SK-N-SH (cell line): ENCODE measurements around the gene NFIX. TPM values are rescaled to one million over a fixed set of nuclear protein-coding genes. Genes with fewer than 3 reads are reported as not detected.

Source experiments
- CTCF ChIA-PET: fragments of 300-600, 350-600 bp; formaldehyde crosslinking; extraction: SDS; loops from one replicate; lab custom pipeline; 2021; lab: Yijun Ruan, JAX
- POLR2A ChIA-PET: fragments of 350-600 bp; sonication (Branson Sonifier 250); formaldehyde crosslinking; extraction: SDS; loops from one replicate; lab custom pipeline; 2020; ENCODE audit warnings: antibody characterized with exemption, inconsistent platforms; lab: Yijun Ruan, JAX
- DNase-seq: peaks from one replicate; pipeline ENCODE4 v3.0.0; 2012
- H2AFZ ChIP-seq: fragments of 200-600 bp; sonication (generic); 2 replicates; pipeline ENCODE4 v1.8.1; 2016; ENCODE audit warnings: antibody characterized with exemption, mild to moderate bottlenecking, low read depth
- H3F3A ChIP-seq: fragments of 200-600 bp; sonication (generic); replicated peaks from 2 replicates; pipeline ENCODE3; 2016; ENCODE audit warnings: antibody characterized with exemption, mild to moderate bottlenecking; ENCODE audit not compliant: insufficient read depth
- H3K27ac ChIP-seq, 2 experiments: fragments of 200-500 bp in 1 of 2; fragments of 200-600 bp in 1 of 2; sonication (Bioruptor generic) in 1 of 2; sonication (generic), shearing (Covaris generic) in 1 of 2; 2 replicates each; pipeline versions ENCODE4 v1.5.1 to v1.6.1; 2014 to 2016; ENCODE audit warnings: low read depth in 2 of 2, inconsistent platforms in 1 of 2, low read length in 1 of 2, mild to moderate bottlenecking in 1 of 2, mixed read lengths in 1 of 2
- H3K27me3 ChIP-seq: fragments of 200-600 bp; sonication (generic), shearing (Covaris generic); 2 replicates; pipeline ENCODE4 v1.6.1; 2016; ENCODE audit warnings: mixed run types; ENCODE audit not compliant: insufficient read depth
- H3K36me3 ChIP-seq, 2 experiments: fragments of 200-500 bp in 1 of 2; fragments of 200-600 bp in 1 of 2; sonication (Bioruptor generic) in 1 of 2; sonication (generic) in 1 of 2; replicated peaks in 1 of 2; 2 replicates each; pipeline versions ENCODE3 to v1.5.1; 2014 to 2016; ENCODE audit warnings: low read length in 1 of 2, mild to moderate bottlenecking in 1 of 2; ENCODE audit not compliant: insufficient read depth in 2 of 2, control insufficient read depth in 1 of 2
- H3K4me1 ChIP-seq, 2 experiments: fragments of 200-500 bp in 1 of 2; fragments of 200-600 bp in 1 of 2; sonication (Bioruptor generic) in 1 of 2; sonication (generic), shearing (Covaris generic) in 1 of 2; 2 replicates each; pipeline versions ENCODE4 v1.5.1 to v1.6.1; 2014 to 2016; ENCODE audit warnings: low read depth in 1 of 2, low read length in 1 of 2, mixed run types in 1 of 2; ENCODE audit not compliant: insufficient read depth in 2 of 2, control insufficient read depth in 1 of 2
- H3K4me2 ChIP-seq: fragments of 200-600 bp; sonication (generic), shearing (Covaris generic); 2 replicates; pipeline ENCODE4 v1.6.1; 2017; ENCODE audit warnings: mixed run types
- H3K4me3 ChIP-seq, 2 experiments: fragments of 200-500 bp in 1 of 2; fragments of 200-600 bp in 1 of 2; sonication (Bioruptor generic) in 1 of 2; sonication (generic), shearing (Covaris generic) in 1 of 2; 2 replicates each; pipeline versions ENCODE4 v1.5.1 to v1.8.1; 2014 to 2016; ENCODE audit warnings: low read depth in 2 of 2, inconsistent platforms in 1 of 2, low read length in 1 of 2, mild to moderate bottlenecking in 1 of 2, mixed read lengths in 1 of 2, moderate library complexity in 1 of 2
- H3K79me2 ChIP-seq: fragments of 200-600 bp; sonication (generic); 2 replicates; pipeline ENCODE4 v1.8.1; 2017; ENCODE audit warnings: mild to moderate bottlenecking; ENCODE audit not compliant: insufficient read depth
- H3K9ac ChIP-seq: fragments of 200-600 bp; sonication (generic); 2 replicates; pipeline ENCODE4 v1.6.1; 2017; ENCODE audit warnings: mixed run types
- H3K9me2 ChIP-seq: fragments of 200-600 bp; sonication (generic); 2 replicates; pipeline ENCODE4 v1.6.1; 2017; ENCODE audit warnings: mixed run types
- H3K9me3 ChIP-seq: fragments of 200-600 bp; sonication (generic); 2 replicates; pipeline ENCODE4 v1.6.1; 2017; ENCODE audit warnings: mixed run types, mild to moderate bottlenecking, moderate library complexity
- H4K20me1 ChIP-seq: fragments of 200-600 bp; sonication (generic); 2 replicates; pipeline ENCODE4 v1.6.1; 2017; ENCODE audit warnings: mild to moderate bottlenecking, mixed run types; ENCODE audit not compliant: insufficient read depth
- ELF1 ChIP-seq: IDR thresholded peaks from 2 replicates; pipeline ENCODE4 v1.4.0; 2012
- FOSL2 ChIP-seq: IDR thresholded peaks from 2 replicates; pipeline ENCODE4 v1.4.0; 2012; ENCODE audit warnings: low read depth, mild to moderate bottlenecking, moderate library complexity, borderline replicate concordance
- GABPA ChIP-seq: IDR thresholded peaks from 2 replicates; pipeline ENCODE4 v1.4.0; 2012; ENCODE audit warnings: low read depth, mild to moderate bottlenecking
- NRF1 ChIP-seq: IDR thresholded peaks from 2 replicates; pipeline ENCODE4 v1.6.1; 2012; ENCODE audit warnings: low read depth, mild to moderate bottlenecking, low read length
- POLR2AphosphoS5 ChIP-seq: IDR thresholded peaks from 2 replicates; pipeline ENCODE4 v1.6.1; 2012; ENCODE audit warnings: low read depth, low read length
- RFX5 ChIP-seq: IDR thresholded peaks from 2 replicates; pipeline ENCODE4 v1.6.1; 2012; ENCODE audit warnings: mild to moderate bottlenecking, improper control_type of control experiment, low read length
- SIN3A ChIP-seq: IDR thresholded peaks from 2 replicates; pipeline ENCODE4 v1.6.1; 2012; ENCODE audit warnings: low read depth, mild to moderate bottlenecking, low read length, moderate library complexity, borderline replicate concordance
- TAF1 ChIP-seq: IDR thresholded peaks from 2 replicates; pipeline ENCODE4 v1.6.1; 2012; ENCODE audit warnings: low read depth, mild to moderate bottlenecking, low read length, moderate library complexity, borderline replicate concordance
- TCF12 ChIP-seq: IDR thresholded peaks from 2 replicates; pipeline ENCODE4 v1.4.0; 2012
- YY1 ChIP-seq: IDR thresholded peaks from 2 replicates; pipeline ENCODE4 v1.4.0; 2012; ENCODE audit warnings: low read depth, mild to moderate bottlenecking
- WGBS: methylation state at CpG from one replicate; pipeline ENCODE4 v1.1.6; 2017; ENCODE audit warnings: low lambda C conversion rate; 5-methylcytosine and 5-hydroxymethylcytosine counted together
- polyA plus RNA-seq, 3 experiments: library from polyadenylated mRNA; depleted of rRNA; stranded (reverse); fragments of >200 nt; gene quantifications; 2 replicates each; pipeline ENCODE4 v1.2.3, GENCODE V29; 2012
- TF ChIP-seq, protein P1 (sequence below): IDR thresholded peaks from 2 replicates; pipeline ENCODE4 v1.4.0; 2012; ENCODE audit warnings: low read depth, borderline replicate concordance
- TF ChIP-seq, protein P2 (sequence below): IDR thresholded peaks from 2 replicates; pipeline ENCODE4; 2012
- TF ChIP-seq, protein P3 (sequence below): fragments of 150-350 bp; IDR thresholded peaks from 2 replicates; pipeline ENCODE4 v1.6.1; 2016; ENCODE audit warnings: mild to moderate bottlenecking, low read depth, low read length
- TF ChIP-seq, protein P4 (sequence below): IDR thresholded peaks from 2 replicates; pipeline ENCODE4 v1.4.0; 2012; ENCODE audit warnings: low read depth, borderline replicate concordance

The NFIX gene
- polyA plus RNA-seq, 1 of the 3 experiments (the other 2 are of a cell fraction), result 14.8 TPM

DNA sequence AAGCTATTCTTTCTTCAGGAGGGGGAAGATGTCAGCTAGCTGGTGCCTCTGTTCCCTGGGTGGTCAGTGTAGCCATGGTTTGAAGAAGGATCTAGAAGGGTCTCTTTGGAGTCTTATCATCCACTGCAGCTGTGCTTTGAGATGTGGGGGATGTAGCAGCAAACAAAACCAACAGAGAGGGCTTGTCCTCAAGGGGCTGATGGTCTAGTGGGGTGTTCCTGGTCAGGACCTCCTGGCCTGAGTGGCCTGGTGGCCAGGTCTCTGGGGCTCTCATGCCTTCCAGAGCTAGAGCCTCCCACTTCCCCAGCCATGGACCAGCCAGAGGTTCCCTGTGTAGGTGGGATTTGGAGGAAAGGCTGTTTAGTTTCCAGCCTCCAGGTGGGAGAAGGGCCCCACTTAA is 67.0 kb downstream of the NFIX start:
- Histone ChIP-seq H4K20me1 (no peaks in the 10 kb centered on the region), H3F3A (peaks cover 14% of the 10 kb centered on the region), H2AFZ (no peak overlapping the region), H3K4me3 (no peak overlapping the region), H3K9ac (no peak overlapping the region), H3K4me1 (peaks cover 39 to 87% of the 10 kb centered on the region in 2 experiments), H3K79me2 (peaks cover 52% of the 10 kb centered on the region), H3K9me3 (no peaks in the 10 kb centered on the region), H3K4me2 (no peak overlapping the region), H3K9me2 (no peaks in the 10 kb centered on the region), H3K27me3 (no peaks in the 10 kb centered on the region), H3K27ac (no peak overlapping the region), H3K36me3 (no peaks in the 10 kb centered on the region)
- ChIA-PET CTCF (interaction anchor here (0.9 to 35.2 kb wide), 16 partner anchors 8 to 95 kb away, joined by 3 to 506 read pairs (median 26); partner anchors contain the start of gene DAND5), POLR2A (interaction anchor here (1.2 kb wide), 1 partner anchor 29 kb away, joined by 6 read pairs; no protein-coding TSS in a partner anchor)
- TF ChIP-seq ELF1 (no peak), YY1 (no peak)
- TF ChIP-seq, protein P1, sequence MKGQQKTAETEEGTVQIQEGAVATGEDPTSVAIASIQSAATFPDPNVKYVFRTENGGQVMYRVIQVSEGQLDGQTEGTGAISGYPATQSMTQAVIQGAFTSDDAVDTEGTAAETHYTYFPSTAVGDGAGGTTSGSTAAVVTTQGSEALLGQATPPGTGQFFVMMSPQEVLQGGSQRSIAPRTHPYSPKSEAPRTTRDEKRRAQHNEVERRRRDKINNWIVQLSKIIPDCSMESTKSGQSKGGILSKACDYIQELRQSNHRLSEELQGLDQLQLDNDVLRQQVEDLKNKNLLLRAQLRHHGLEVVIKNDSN, result no peak
- TF ChIP-seq, protein P2, sequence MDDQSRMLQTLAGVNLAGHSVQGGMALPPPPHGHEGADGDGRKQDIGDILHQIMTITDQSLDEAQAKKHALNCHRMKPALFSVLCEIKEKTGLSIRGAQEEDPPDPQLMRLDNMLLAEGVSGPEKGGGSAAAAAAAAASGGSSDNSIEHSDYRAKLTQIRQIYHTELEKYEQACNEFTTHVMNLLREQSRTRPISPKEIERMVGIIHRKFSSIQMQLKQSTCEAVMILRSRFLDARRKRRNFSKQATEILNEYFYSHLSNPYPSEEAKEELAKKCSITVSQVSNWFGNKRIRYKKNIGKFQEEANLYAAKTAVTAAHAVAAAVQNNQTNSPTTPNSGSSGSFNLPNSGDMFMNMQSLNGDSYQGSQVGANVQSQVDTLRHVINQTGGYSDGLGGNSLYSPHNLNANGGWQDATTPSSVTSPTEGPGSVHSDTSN, result no peak
- DNase-seq, result no peak

DNA sequence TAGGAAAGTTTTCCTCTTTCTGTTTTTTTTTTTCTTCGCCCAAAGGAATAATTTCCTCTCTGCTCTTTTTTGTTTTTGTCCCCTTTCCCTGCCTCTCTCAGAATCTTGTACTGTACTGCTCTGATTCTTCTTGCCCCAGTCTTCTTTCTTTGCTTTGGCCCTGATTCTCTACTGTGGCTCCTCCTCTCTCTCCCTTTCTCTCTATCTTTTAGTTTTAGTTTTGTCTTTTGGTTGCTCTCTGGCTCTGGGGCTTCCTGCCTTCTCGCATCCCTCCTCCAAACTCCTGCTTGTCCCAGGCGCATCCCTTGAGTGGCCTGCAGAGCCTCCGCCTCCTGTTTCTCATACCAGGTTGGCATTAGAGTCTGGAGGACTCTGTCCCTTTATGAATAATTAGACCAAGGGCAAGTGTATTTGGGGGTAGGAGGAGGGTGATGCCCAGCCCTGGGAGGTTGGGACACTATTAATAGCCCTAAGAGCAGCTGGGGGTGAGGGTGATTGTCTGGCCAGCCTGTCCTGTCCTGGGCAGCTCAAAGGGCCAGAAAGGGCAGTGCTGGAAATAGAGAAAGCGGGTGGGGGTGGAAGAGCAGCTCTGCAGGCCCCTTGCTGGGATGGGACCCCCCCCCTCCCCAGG is 68.3 kb downstream of the NFIX start:
- Histone ChIP-seq H3K4me1 (peaks cover 28 to 83% of the 10 kb centered on the region in 2 experiments), H3K27ac (peak overlapping the region in 1 of 2 experiments; percentile 50; a peak in 2 of 4 replicates), H3K27me3 (no peaks in the 10 kb centered on the region), H3K9me2 (no peaks in the 10 kb centered on the region), H3F3A (peaks cover 14% of the 10 kb centered on the region), H2AFZ (no peak overlapping the region), H3K9me3 (no peaks in the 10 kb centered on the region), H3K4me2 (peak overlapping the region; percentile 66; the same call in 1 of the 2 replicates), H3K79me2 (peaks cover 51% of the 10 kb centered on the region)
- CTCF ChIA-PET, result interaction anchor here (1.1 to 35.2 kb wide), 7 partner anchors 11 to 98 kb away, joined by 3 to 506 read pairs (median 11); no protein-coding TSS in a partner anchor
- DNase-seq, result no peak
- no peak for TF ChIP-seq POLR2AphosphoS5
- TF ChIP-seq NRF1, result no peak
- TF ChIP-seq FOSL2, result no peak
- TF ChIP-seq, all 33 proteins: peak for 0
- WGBS, result 86% methylated on average over 5 of the region's 5 CpGs
- Histone ChIP-seq H3K9ac (0 out of 2 replicates have a peak overlapping the region, but pooled peaks have one; percentile 3), H3K4me3 (no peak overlapping the region), H3K36me3 (no peaks in the 10 kb centered on the region), H4K20me1 (no peaks in the 10 kb centered on the region)
- POLR2A ChIA-PET, result interaction anchor here (0.8 to 0.9 kb wide), 2 partner anchors 21 to 79 kb away, joined by 3 read pairs; no protein-coding TSS in a partner anchor

DNA sequence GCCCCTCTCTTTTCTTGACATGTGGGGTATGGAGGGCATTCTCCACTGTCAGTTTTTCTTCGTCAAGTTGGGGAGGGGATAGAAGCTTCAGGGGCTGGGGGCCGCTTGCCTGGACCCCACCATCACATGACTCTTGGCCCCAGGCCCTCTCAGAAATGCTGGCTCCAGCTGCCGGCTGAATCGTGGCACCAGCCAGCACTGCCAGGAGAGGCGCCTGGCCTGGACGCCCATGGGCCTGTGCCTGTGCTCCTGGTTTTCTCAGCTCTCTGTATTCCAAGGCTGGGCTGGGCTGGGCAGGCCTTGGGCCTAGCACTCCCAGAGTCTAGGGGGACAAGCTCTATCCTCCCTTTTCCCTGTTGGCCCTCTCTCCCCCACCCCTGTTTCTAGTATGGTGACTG is 68.8 kb downstream of the NFIX start:
- peaks cover 53% of the 10 kb centered on the region for H3K79me2 ChIP-seq
- no peaks in the 10 kb centered on the region for H3K9me2 ChIP-seq
- peak overlapping the region in 1 of 2 experiments; percentile 69; a peak in 2 of 4 replicates for H3K27ac ChIP-seq
- no peaks in the 10 kb centered on the region for H3K27me3 ChIP-seq
- no peaks in the 10 kb centered on the region for H4K20me1 ChIP-seq
- H3K4me2 ChIP-seq, result peak overlapping the region; percentile 66; the same call in 1 of the 2 replicates
- H3K36me3 ChIP-seq, result no peaks in the 10 kb centered on the region
- H3K4me1 ChIP-seq, result peaks cover 26 to 83% of the 10 kb centered on the region in 2 experiments
- POLR2A ChIA-PET, result interaction anchor here (0.5 to 0.9 kb wide), 3 partner anchors 20 to 84 kb away, joined by 3 read pairs; no protein-coding TSS in a partner anchor
- H2AFZ ChIP-seq, result no peak overlapping the region
- CTCF ChIA-PET, result interaction anchor here (0.7 to 35.2 kb wide), 8 partner anchors 9 to 99 kb away, joined by 3 to 506 read pairs (median 10); no protein-coding TSS in a partner anchor
- TF ChIP-seq FOSL2, result no peak
- TF ChIP-seq SIN3A, result no peak
- TF ChIP-seq TAF1, result no peak
- TF ChIP-seq, protein P3, sequence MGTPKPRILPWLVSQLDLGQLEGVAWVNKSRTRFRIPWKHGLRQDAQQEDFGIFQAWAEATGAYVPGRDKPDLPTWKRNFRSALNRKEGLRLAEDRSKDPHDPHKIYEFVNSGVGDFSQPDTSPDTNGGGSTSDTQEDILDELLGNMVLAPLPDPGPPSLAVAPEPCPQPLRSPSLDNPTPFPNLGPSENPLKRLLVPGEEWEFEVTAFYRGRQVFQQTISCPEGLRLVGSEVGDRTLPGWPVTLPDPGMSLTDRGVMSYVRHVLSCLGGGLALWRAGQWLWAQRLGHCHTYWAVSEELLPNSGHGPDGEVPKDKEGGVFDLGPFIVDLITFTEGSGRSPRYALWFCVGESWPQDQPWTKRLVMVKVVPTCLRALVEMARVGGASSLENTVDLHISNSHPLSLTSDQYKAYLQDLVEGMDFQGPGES, result no peak
- TF ChIP-seq RFX5, result no peak
- no peak for TF ChIP-seq GABPA
- no peak for TF ChIP-seq NRF1
- TF ChIP-seq TCF12, result no peak
- TF ChIP-seq ELF1, result no peak
- TF ChIP-seq YY1, result no peak
- TF ChIP-seq, protein P4, sequence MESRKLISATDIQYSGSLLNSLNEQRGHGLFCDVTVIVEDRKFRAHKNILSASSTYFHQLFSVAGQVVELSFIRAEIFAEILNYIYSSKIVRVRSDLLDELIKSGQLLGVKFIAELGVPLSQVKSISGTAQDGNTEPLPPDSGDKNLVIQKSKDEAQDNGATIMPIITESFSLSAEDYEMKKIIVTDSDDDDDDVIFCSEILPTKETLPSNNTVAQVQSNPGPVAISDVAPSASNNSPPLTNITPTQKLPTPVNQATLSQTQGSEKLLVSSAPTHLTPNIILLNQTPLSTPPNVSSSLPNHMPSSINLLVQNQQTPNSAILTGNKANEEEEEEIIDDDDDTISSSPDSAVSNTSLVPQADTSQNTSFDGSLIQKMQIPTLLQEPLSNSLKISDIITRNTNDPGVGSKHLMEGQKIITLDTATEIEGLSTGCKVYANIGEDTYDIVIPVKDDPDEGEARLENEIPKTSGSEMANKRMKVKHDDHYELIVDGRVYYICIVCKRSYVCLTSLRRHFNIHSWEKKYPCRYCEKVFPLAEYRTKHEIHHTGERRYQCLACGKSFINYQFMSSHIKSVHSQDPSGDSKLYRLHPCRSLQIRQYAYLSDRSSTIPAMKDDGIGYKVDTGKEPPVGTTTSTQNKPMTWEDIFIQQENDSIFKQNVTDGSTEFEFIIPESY, result no peak
- no peak overlapping the region for H3K4me3 ChIP-seq
- H3K9me3 ChIP-seq, result no peaks in the 10 kb centered on the region
- DNase-seq, result no peak
- peaks cover 12% of the 10 kb centered on the region for H3F3A ChIP-seq
- no peak overlapping the region for H3K9ac ChIP-seq
- no CpG with 5 or more reads among the region's 6 CpGs for WGBS
